OCI-LY1 (cell line): ENCODE data around the gene PDE4D.

Experiments
- H2AFZ ChIP-seq: fragments of 200-600 bp; sonication (generic), shearing (Covaris generic); 2 replicates; pipeline ENCODE4 v1.6.0; 2014; ENCODE audit warnings: antibody characterized with exemption, mild to moderate bottlenecking, low read length
- H3F3A ChIP-seq: fragments of 200-600 bp; sonication (generic), shearing (Covaris generic); 2 replicates; pipeline ENCODE4 v1.6.0; 2014; ENCODE audit warnings: mild to moderate bottlenecking, antibody characterized with exemption, low read length, moderate library complexity; ENCODE audit not compliant: insufficient read depth
- H3K27ac ChIP-seq: fragments of 200-600 bp; sonication (generic); 2 replicates; pipeline ENCODE4 v1.5.1; 2014; ENCODE audit warnings: low read length, mixed run types, mild to moderate bottlenecking, low read depth; ENCODE audit not compliant: poor library complexity, severe bottlenecking
- H3K27me3 ChIP-seq: fragments of 200-600 bp; sonication (generic); 2 replicates; pipeline ENCODE4 v1.6.0; 2014; ENCODE audit warnings: antibody characterized with exemption, mild to moderate bottlenecking, low read length, moderate library complexity; ENCODE audit not compliant: insufficient read depth
- H3K36me3 ChIP-seq: fragments of 200-600 bp; sonication (generic); 2 replicates; pipeline ENCODE4 v1.6.1; 2014; ENCODE audit warnings: mild to moderate bottlenecking, antibody characterized with exemption, low read length, moderate library complexity, mixed read lengths; ENCODE audit not compliant: insufficient read depth
- H3K4me1 ChIP-seq: fragments of 200-600 bp; sonication (generic); 2 replicates; pipeline ENCODE4 v1.5.1; 2014; ENCODE audit warnings: mild to moderate bottlenecking, low read length, moderate library complexity; ENCODE audit not compliant: insufficient read depth, severe bottlenecking
- H3K4me2 ChIP-seq: fragments of 200-600 bp; sonication (generic), shearing (Covaris generic); 2 replicates; pipeline ENCODE4 v1.6.1; 2014; ENCODE audit warnings: low read length
- H3K4me3 ChIP-seq: fragments of 200-600 bp; sonication (generic); 2 replicates; pipeline ENCODE4 v1.5.1; 2014; ENCODE audit warnings: low read length, low read depth, mild to moderate bottlenecking, mixed read lengths; ENCODE audit not compliant: poor library complexity, severe bottlenecking
- H3K79me2 ChIP-seq: fragments of 200-600 bp; shearing (Covaris generic); 2 replicates; pipeline ENCODE4 v1.6.1; 2016; ENCODE audit warnings: mixed run types, low read length, mixed read lengths; ENCODE audit not compliant: insufficient read depth
- H3K9ac ChIP-seq: fragments of 200-600 bp; sonication (generic), shearing (Covaris generic); 2 replicates; pipeline ENCODE4 v1.6.1; 2014; ENCODE audit warnings: mild to moderate bottlenecking, low read length, mixed read lengths
- H3K9me2 ChIP-seq: fragments of 200-600 bp; sonication (generic), shearing (Covaris generic); 2 replicates; pipeline ENCODE4 v1.6.1; 2014; ENCODE audit warnings: low read depth, mild to moderate bottlenecking, low read length, mixed read lengths
- H3K9me3 ChIP-seq: fragments of 200-600 bp; shearing (Covaris generic); 2 replicates; pipeline ENCODE4 v1.6.1; 2014; ENCODE audit warnings: low read length, mixed read lengths
- H4K20me1 ChIP-seq: fragments of 200-600 bp; sonication (generic), shearing (Covaris generic); 2 replicates; pipeline ENCODE4 v1.6.0; 2016; ENCODE audit warnings: mild to moderate bottlenecking, low read length; ENCODE audit not compliant: insufficient read depth
- EZH2 ChIP-seq: fragments of 200-600 bp; sonication (generic), shearing (Covaris generic); IDR thresholded peaks from 2 replicates; pipeline ENCODE4 v1.8.0; 2017; ENCODE audit warnings: borderline replicate concordance, mixed run types, mild to moderate bottlenecking, antibody characterized with exemption, low read length, moderate library complexity, mixed read lengths
- TF ChIP-seq, protein P1 (sequence below): fragments of 200-600 bp; sonication (generic), shearing (Covaris generic); IDR thresholded peaks from 2 replicates; pipeline ENCODE4 v1.5.1; 2017; ENCODE audit warnings: mild to moderate bottlenecking, antibody characterized with exemption, low read length, moderate library complexity, mixed read lengths

Gene PDE4D

DNA sequence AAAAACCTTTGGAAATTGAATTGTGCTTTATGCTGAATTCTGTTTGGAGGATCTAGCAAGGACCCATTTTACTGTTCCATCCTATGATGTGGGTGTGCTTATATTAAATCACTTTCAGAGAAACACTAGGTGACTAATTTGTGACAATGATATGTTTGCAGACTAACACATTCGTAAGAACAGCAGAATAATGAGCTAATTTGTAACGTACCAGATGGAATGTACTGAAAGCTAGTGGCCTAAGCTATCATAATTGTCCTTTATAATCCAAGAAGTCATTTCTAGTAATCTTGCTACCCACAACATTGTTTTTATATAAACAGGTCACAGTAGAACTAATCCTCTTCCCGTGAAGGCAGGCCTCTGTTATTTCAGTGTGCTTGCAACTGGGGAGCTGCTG lies 292.5 kb downstream of the PDE4D start:
- Histone ChIP-seq H4K20me1 (no peaks in the 10 kb centered on the region), H3K9me3 (no peaks in the 10 kb centered on the region), H3K79me2 (no peaks in the 10 kb centered on the region), H2AFZ (no peak overlapping the region), H3K27ac (no peak overlapping the region), H3F3A (no peaks in the 10 kb centered on the region), H3K9ac (no peak overlapping the region), H3K9me2 (no peaks in the 10 kb centered on the region), H3K36me3 (no peaks in the 10 kb centered on the region), H3K4me2 (no peak overlapping the region), H3K4me1 (no peaks in the 10 kb centered on the region), H3K27me3 (no peaks in the 10 kb centered on the region), H3K4me3 (no peak overlapping the region)
- TF ChIP-seq EZH2 = no peak
- TF ChIP-seq, protein P1, sequence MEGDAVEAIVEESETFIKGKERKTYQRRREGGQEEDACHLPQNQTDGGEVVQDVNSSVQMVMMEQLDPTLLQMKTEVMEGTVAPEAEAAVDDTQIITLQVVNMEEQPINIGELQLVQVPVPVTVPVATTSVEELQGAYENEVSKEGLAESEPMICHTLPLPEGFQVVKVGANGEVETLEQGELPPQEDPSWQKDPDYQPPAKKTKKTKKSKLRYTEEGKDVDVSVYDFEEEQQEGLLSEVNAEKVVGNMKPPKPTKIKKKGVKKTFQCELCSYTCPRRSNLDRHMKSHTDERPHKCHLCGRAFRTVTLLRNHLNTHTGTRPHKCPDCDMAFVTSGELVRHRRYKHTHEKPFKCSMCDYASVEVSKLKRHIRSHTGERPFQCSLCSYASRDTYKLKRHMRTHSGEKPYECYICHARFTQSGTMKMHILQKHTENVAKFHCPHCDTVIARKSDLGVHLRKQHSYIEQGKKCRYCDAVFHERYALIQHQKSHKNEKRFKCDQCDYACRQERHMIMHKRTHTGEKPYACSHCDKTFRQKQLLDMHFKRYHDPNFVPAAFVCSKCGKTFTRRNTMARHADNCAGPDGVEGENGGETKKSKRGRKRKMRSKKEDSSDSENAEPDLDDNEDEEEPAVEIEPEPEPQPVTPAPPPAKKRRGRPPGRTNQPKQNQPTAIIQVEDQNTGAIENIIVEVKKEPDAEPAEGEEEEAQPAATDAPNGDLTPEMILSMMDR = no peak

DNA sequence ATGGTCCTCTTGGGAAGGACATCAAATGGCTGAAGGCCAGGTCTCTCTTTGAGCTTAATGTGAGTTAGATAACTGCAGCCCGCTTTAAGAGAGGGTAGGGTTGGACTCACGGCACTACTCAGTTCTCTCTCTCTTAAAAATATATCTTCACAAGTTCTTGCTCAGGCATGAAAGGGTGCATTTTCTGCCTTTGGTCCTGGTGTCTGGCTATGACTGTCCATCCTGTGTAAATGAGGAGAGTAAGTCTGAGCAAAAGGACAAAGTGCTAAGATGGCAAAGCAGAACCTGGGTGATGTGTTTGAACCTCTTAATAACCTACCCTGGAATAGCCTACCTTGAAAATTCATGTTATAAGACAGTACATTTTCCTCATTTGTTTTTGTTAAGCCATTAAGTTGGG lies 293.4 kb downstream of the PDE4D start:
- Histone ChIP-seq H3K9ac (no peak overlapping the region), H3K27ac (no peak overlapping the region), H3K4me3 (no peak overlapping the region), H4K20me1 (no peaks in the 10 kb centered on the region), H3K4me2 (no peak overlapping the region), H3K27me3 (no peaks in the 10 kb centered on the region), H3F3A (no peaks in the 10 kb centered on the region), H3K36me3 (no peaks in the 10 kb centered on the region), H3K9me3 (no peaks in the 10 kb centered on the region), H3K9me2 (no peaks in the 10 kb centered on the region), H3K4me1 (no peaks in the 10 kb centered on the region), H2AFZ (no peak overlapping the region), H3K79me2 (no peaks in the 10 kb centered on the region)
- TF ChIP-seq, protein P1 = no peak

DNA sequence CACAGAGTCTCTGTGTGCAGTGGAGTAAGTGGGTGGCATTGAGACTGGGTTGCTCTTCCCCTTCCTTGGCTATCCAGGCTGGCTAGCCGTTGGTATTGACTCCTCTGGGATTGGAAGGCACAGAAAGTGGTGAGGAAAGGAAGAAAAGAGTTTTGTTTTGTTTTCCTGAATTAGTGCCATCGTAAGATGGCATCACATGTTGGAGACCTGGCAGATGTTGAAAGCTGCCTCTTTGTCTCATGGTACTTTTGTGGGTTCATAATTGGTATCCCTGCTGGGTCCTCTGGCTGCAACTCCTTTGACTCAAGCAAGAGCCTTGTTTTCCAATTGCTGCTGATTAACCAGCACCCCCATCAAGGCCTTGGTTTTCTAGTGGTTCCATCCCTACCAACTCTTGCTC lies 293.8 kb downstream of the PDE4D start:
- Histone ChIP-seq H3K79me2 (no peaks in the 10 kb centered on the region), H3K9ac (no peak overlapping the region), H3K27ac (no peak overlapping the region), H3K27me3 (no peaks in the 10 kb centered on the region), H3K9me3 (no peaks in the 10 kb centered on the region), H3K9me2 (no peaks in the 10 kb centered on the region), H3K4me2 (no peak overlapping the region), H3K36me3 (no peaks in the 10 kb centered on the region), H2AFZ (no peak overlapping the region), H3F3A (no peaks in the 10 kb centered on the region), H3K4me1 (no peaks in the 10 kb centered on the region), H3K4me3 (no peak overlapping the region), H4K20me1 (no peaks in the 10 kb centered on the region)
- TF ChIP-seq, protein P1 = no peak
- TF ChIP-seq EZH2 = no peak
